HG02840 (cell line): ENCODE measurements around the gene FUT3.

Experiments used
- ATAC-seq: cut with Tn5 transposase; IDR thresholded peaks from one replicate; pipeline ENCODE4 v1.9.1; 2021; ENCODE audit warnings: mild to moderate bottlenecking, moderate library complexity, moderate number of reproducible peaks; ENCODE audit not compliant: unreplicated experiment, low FRiP score

Gene FUT3

DNA sequence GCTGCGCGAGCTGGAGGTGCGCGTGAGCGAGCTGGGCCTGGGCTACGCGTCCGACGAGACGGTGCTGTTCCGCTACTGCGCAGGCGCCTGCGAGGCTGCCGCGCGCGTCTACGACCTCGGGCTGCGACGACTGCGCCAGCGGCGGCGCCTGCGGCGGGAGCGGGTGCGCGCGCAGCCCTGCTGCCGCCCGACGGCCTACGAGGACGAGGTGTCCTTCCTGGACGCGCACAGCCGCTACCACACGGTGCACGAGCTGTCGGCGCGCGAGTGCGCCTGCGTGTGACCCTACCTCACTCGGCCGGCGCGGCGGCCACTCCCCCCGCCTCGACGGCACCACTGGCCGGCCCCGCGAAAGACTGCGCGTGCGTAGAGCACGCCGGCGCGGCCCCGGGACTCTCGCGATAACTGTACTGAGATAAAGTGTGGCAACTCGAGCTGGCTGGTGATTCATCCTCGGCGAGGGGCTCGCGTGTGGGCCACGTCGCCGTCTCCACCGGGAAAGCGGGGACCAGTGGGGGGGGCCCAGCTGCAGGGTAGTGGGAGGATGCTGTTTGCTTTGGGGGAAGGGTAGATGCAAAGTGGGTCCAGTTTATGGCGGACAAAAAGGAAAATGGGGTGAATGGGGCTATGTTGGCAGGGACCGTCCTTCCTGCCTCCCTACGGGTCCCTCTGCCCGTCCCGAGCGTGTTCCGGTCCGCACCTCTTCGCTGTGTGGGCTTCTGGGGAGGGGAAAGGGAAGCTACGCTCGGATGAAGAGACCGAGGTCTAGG lies 23.2 kb downstream of the FUT3 start:
- peak; percentile 69 for ATAC-seq

- peak; percentile 50 for ATAC-seq
Observed at GRCh38 chr19:5827342-5827890, 23.8 kb downstream of the FUT3 start.

DNA sequence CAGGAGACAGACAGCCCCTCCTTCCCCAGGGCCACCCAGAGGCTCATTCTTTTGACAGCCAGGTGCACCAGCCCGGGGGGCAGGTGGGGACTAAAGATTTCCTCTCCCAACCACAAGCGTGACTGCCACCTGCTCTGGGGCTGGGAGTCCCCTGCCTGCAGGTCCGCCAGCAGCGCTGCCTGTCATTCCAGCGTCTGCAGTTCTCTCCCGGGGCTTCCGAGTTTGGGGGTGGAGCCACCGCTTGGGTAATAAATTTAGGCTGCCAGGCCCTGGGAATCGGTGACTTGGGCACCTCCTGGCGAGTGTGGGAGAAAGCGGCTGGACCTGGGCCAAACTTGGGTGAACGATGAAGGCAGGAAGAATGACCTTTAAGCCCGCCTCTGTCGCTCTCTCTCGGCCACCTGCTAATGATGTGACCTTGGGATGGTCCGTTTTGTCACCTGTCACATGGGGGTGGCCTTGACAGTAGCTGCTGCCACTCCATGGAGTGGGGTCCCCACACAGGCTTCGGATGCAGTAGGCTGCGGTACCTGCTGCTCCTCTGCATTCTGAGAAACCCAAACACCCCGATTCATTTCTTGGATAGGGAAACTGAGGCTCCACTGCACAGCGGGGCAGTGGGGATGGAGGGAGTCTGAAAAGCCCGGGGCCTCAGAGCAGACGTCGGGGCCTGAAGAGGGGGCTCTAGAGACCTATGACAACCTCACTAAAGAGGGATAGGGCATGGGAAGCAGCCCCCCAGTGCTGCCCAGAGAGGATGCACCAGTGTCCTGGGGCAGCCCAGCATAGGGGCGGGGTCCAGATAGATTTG lies 24.5 kb downstream of the FUT3 start:
- ATAC-seq = no peak

GRCh38 chr19:5825178-5825577 lies 26.1 kb downstream of the FUT3 start:
- ATAC-seq = no peak

GRCh38 chr19:5824751-5825150 lies 26.5 kb downstream of the FUT3 start:
- no peak for ATAC-seq

GRCh38 chr19:5823579-5824281 lies 27.5 kb downstream of the FUT3 start:
- ATAC-seq = no peak

GRCh38 chr19:5822181-5822844 lies 28.9 kb downstream of the FUT3 start:
- ATAC-seq = no peak

- ATAC-seq = no peak
Observed at GRCh38 chr19:5821521-5822180, 29.6 kb downstream of the FUT3 start.

GRCh38 chr19:5820785-5821184 lies 30.5 kb downstream of the FUT3 start:
- ATAC-seq = no peak

GRCh38 chr19:5818594-5818993 lies 32.7 kb downstream of the FUT3 start:
- ATAC-seq = no peak

GRCh38 chr19:5817218-5817617 lies 34.0 kb downstream of the FUT3 start:
- no peak for ATAC-seq

DNA sequence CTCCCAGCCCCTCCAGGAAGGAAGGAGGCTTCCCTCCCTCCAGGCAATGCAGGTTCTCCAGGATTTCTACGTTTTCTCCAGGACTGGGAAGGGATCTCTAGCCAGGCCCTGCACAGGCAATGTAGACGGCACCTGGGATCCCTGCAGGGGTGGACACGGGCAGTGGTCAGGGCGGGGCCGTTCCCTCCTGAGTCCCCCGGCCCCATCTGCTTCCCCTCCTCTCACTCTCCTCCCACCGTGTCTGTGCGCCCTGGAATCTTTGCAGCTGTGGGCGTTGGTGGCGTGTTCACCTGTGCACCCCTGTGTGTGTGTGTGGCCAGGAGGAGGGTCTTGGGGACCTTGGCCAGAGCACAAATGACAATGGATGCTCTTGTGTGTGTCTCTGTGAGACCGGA lies 36.4 kb downstream of the FUT3 start:
- no peak for ATAC-seq

DNA sequence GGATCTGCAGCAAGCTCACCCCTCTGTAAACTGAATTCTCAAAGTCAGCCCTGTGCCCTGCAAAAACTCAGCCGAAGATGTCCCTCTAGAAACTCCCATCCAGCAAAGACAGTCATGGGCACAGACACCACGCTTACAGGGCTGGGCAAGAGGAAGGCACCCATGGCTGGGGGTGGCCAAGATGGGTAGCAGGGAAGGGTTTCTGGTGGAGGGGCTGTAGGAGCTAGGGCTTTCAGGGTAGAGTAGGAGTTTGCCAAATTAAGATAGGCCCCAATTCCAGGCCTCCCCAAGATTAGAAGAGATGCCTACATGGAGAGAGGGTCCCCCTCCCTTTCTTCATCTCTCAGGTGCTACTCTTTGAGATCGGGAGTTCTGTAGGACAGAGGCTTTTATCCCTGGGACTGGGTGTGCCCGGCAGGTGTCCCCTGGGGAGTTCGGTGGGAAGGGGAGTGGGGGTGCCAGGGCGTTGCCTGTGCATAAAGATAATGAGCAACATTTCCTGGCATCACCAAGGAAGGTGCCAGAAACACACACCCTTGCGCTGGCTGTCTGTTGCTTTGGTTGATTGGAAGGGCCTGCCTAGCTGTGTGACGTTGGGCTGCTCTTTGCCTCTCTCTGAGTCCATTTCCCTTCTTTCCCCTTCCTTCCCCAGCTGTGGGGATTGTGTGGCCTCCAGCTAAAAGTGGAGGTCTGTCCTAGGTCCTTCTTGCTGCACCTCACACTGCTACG lies 37.0 kb downstream of the FUT3 start:
- no peak for ATAC-seq

DNA sequence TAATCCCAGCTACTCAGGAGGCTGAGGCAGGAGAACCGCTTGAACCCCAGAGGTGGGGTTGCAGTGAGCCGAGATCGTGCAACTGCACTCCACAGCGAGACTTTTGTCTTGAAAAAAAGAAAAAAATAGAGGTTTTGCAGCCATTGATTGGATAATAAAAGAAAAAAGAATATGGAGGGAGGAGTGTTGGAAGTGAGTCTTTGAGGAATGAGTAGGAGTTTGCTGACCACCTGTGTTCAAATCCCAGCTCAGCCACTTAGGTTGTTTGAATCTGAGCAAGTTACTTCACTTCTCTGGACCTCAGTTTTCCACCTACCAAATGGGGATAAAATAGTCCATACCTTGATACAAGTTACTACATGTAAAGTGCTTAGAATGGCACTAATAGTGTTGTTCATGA lies 40.1 kb downstream of the FUT3 start:
- ATAC-seq = no peak

DNA sequence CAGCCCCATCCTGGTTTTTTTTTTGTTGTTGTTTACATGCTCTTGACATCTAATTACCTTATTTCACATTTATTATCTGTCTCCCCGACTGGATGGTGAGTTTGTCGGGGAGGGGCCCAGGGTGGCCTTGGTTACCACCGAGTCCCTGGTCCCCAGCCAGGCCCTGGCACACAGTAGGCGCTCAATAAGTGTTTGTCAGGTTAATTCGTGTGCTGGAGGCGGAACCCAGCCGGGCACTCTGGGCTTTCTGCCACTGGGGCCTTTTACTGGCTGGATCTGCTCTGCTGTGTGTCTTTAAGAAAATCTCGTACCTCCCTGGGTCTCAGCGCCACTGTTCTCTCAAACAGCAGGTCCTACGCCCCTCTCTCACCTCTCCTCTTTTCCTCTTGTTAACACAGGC lies 41.8 kb downstream of the FUT3 start:
- no peak for ATAC-seq

DNA sequence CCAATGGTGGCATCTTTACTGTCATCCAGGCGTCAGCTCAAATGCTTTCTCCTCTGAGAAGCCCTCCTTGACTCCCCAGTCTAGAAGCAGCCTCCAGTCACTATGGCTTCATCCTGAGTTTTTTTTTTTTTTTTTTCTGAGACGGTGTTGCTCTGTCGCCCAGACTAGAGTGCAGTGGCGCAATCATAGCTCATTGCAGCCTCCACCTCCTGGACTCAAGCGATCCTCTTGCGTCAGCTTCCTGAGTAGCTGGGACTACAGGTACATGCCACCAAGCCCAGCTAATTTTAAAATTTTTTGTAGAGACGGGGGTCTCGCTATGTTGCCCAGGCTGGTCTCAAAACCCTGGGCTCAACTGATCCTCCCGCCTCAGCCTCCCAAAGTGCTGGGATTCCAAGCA lies 42.2 kb downstream of the FUT3 start:
- ATAC-seq = no peak

GRCh38 chr19:5808120-5808816 lies 43.0 kb downstream of the FUT3 start:
- no peak for ATAC-seq

DNA sequence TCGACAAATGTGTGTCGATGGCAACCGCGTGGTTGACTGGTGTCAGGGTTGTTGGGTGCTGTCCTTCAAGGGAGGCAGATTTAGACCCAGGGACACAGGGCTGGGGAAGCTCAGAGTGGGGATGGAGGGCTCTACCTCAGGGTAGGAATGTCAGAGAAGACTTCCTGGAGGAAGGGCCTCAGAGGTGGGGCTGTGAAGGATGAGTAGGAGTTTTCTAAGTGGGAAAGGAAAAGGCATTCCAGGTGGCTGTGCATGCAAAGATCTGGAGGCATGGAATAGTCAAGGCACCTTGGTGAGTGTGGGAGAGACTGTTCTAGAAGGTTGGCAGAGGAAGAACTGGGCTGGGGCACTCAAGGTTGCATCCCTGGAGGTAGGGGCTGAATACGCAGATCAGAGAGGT lies 44.3 kb downstream of the FUT3 start:
- ATAC-seq = no peak

GRCh38 chr19:5806133-5806489 lies 45.1 kb downstream of the FUT3 start:
- ATAC-seq = no peak
